K562 (cell line): Measurements from ENCODE around the gene BANK1.

Experiments
- FOXK1 ChIP-seq: sonication (generic); formaldehyde crosslinking; IDR thresholded peaks from 2 replicates; pipeline ENCODE4 v1.8.0; 2022; ENCODE audit warnings: missing genetic modification reagents, mild to moderate bottlenecking, borderline replicate concordance
- POLR2AphosphoS2 ChIP-seq: IDR thresholded peaks from 2 replicates; pipeline ENCODE4 v1.6.1; 2012; ENCODE audit warnings: low read length, improper control_type of control experiment
- SIN3B ChIP-seq: fragments of 450-650 bp; IDR thresholded peaks from 2 replicates; pipeline ENCODE4 v1.6.1; 2017; ENCODE audit warnings: low read depth, mild to moderate bottlenecking, moderate library complexity
- ZNF274 ChIP-seq: IDR thresholded peaks from 2 replicates; pipeline ENCODE4 v1.6.1; 2011; ENCODE audit warnings: low read depth, mild to moderate bottlenecking, low read length, moderate library complexity, borderline replicate concordance

DNA sequence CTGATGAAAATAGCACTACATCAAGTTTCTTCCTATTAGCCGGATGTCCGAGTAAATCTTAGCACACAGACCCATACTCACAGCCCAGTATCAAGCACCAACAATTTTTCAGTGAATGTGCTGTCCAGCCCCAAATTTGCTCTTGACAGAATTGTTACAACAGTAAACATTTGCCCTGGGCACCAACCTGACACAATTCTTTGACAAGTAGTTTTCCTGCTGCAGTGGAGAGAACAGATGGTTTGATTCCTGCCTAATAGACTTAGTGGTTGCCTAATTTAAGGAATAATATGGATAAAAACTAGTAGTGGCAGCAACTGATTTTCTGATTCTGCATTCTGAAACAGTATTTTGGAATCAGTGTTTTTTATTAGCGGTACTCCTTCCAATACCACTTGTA lies 301.1 kb downstream of the BANK1 start:
- TF ChIP-seq POLR2AphosphoS2 (no peak), ZNF274 (no peak), SIN3B (no peak), FOXK1 (CRISPR knock-in tag) (no peak)
